Stimulated activated CD4-positive, alpha-beta T cell treated with anti-CD3 and anti-CD28 coated beads, Interleukin-12 subunit alpha, Interleukin-12 subunit beta, amount 100 ng/mL, for 48 hours (primary cell): Measurements from ENCODE around the gene WNT6.

Experiments used
- DNase-seq, 3 donors: peaks; one replicate each; pipeline ENCODE4 v3.0.0-alpha.2; 2020; ENCODE audit warnings: low read depth in 2 of 3, low spot score in 1 of 3

The WNT6 gene

DNA sequence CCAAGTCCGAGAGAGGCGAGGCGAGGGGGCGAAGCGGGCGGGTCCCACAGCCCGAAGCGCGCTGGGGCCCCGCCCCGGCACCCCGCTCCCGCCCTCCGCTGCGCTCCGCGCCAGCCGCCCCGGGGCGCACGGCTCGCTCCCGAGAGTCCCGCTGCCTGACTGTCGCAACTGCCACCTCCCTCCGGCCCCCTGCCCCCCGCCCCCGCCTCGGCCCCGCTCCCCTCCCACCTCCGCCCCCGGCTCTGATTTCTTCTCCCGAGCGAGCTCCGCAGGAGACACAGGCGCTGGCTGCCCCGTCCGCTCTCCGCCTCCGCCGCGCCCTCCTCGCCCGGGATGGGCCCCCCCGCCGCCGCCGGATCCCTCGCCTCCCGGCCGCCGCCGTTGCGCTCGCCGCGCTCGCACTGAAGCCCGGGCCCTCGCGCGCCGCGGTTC lies at the start of gene WNT6:
WNT6 (plus strand) TSS at position 250 of the 432 bp plus-strand sequence. CDS start 233 bp downstream, outside the sequence.
- DNase-seq, result no peak

DNA sequence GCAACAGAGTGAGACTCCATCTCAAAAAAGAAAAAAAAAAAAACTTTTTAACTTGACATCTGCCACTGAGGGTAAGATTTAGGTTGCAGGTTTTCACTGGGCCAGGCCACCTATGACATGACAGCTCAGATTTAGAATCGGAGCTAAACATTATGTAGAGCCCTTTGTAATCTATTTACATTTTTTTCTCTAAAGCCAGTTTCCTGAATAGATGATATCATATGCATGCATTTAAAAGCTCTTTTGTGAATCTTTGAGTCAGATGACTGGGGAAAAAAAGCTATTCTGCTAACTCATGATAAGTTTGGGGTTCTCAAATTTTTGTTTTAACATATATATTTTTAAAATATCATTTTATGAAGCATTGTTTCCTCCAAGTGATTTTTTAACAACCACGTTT lies 49.3 kb upstream of the WNT6 start:
- DNase-seq, result no peak

DNA sequence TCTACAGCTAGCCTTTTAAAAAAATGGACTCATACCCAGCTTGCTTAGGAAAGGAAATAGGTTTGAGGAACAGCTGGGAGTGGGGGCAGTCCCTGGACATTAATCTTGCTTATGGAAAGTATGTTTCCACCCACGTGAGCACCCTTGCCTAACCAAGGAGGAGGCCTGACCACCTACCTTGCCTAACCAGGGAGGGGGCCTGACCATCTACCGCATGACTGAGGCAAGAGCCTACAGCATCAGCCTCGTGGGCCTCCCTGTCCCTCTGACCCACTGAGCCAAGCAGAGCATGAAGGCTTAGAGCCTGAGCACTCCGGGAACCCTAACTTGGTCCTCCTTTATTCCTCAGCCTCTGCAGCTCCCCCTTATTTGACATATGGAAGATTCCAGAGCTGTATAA lies 48.2 kb upstream of the WNT6 start:
- no peak for DNase-seq

DNA sequence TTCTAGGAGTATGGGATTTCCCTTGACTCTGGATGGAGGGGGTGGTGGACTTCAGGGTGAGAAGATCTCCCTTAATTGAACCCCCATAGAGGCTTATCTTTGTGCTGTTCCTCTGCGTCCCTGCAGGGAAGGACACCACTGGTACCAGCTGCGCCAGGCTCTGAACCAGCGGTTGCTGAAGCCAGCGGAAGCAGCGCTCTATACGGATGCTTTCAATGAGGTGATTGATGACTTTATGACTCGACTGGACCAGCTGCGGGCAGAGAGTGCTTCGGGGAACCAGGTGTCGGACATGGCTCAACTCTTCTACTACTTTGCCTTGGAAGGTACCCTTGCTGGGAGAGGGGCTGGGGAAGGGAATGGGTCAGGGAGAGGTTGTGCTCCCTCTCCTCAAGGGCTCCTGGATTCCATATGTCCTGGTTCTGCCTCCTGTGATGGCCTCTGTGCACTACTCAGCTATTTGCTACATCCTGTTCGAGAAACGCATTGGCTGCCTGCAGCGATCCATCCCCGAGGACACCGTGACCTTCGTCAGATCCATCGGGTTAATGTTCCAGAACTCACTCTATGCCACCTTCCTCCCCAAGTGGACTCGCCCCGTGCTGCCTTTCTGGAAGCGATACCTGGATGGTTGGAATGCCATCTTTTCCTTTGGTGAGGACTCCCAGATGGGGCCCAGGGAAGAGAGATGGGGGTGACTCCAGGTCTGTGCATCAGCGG lies 47.3 kb upstream of the WNT6 start:
- DNase-seq, result no peak

DNA sequence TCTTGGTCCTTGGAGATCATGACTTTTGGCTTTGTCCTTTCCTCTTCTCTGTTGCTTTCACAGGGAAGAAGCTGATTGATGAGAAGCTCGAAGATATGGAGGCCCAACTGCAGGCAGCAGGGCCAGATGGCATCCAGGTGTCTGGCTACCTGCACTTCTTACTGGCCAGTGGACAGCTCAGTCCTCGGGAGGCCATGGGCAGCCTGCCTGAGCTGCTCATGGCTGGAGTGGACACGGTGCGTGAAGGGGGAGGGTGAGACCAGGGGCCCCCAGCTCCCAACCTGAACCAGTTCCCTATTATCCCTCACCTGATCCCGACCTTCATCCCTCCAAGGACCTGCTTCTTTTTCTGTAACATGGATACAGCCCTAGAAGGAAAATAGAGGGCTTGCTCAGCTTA lies 46.7 kb upstream of the WNT6 start:
- DNase-seq, result no peak

DNA sequence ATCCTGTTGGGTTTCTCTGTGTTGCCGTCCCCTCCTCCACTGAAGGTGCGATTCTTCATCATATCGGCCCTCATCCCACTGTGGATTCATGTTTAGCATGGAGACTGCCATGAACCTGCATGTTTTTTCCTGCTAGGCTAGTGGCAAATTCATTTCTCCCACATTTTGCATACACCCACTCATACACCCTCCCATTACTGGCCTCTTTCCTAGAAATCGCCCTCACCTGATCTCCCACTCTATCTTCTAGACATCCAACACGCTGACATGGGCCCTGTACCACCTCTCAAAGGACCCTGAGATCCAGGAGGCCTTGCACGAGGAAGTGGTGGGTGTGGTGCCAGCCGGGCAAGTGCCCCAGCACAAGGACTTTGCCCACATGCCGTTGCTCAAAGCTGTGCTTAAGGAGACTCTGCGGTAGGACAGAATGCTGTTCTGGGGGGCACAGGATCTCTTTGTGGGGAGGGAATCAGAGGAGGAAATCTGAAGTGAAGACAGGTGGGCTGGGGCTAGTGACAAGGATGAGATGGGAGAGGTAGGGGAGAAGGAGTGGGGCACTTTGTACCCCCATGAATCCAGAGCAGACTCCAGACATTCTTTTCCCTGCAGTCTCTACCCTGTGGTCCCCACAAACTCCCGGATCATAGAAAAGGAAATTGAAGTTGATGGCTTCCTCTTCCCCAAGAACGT lies 45.7 kb upstream of the WNT6 start:
- DNase-seq, result no peak

DNA sequence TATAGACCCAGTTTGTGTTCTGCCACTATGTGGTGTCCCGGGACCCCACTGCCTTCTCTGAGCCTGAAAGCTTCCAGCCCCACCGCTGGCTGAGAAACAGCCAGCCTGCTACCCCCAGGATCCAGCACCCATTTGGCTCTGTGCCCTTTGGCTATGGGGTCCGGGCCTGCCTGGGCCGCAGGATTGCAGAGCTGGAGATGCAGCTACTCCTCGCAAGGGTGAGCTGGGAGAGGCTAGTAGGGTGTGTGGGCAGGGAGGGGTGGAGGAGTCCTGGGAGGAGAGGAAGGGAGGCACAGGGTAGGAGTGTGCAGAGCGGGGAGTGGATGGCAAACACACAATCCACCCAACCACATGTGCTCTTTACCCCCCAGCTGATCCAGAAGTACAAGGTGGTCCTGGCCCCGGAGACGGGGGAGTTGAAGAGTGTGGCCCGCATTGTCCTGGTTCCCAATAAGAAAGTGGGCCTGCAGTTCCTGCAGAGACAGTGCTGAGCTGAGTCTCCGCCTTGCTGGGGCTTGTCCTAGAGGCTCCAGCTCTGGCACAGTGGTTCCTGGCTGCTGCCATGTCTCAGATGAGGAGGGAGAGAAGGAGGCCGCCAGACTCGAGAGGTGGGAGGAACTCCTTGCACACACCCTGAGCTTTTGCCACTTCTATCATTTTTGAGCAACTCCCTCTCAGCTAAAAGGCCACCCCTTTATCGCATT lies 44.9 kb upstream of the WNT6 start:
- DNase-seq, result no peak

DNA sequence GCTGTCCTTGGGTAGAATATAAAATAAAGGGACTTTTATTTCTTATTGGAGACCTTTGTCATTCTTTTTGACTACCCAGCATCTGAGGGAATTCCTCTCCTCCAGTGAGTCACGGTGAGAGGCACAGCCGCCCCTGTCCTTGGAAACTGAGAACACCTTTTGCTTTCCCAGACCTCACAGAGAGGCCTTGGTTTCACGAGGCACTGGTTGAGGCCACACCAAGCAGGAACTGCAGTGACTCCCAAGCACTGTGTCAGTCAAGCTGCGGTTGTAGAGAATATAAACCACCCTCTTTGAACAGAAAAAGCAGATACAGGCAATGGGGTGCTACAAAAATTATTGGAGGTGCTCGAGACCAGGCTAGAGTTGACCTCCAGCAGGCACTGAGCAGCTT lies 44.4 kb upstream of the WNT6 start:
- DNase-seq, result no peak

DNA sequence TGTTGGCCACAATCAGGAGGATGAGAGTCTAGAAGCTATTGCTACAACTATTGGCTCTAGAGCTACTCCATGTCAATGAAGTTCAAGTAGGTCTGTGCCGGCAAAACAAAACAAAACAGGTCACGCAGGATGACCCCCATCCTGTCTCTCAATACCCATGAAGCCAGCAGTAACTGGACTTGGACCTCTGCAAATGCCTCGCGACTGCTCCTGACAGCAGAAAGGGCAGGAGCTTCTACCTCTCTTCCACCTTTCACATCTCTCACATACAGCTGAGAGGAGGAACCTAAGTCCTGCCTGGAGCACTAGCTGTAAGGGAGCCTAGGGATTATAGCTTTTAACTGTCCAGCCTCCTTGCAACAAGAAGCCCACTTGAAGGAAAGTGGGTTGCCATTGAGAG lies 44.0 kb upstream of the WNT6 start:
- no peak for DNase-seq

DNA sequence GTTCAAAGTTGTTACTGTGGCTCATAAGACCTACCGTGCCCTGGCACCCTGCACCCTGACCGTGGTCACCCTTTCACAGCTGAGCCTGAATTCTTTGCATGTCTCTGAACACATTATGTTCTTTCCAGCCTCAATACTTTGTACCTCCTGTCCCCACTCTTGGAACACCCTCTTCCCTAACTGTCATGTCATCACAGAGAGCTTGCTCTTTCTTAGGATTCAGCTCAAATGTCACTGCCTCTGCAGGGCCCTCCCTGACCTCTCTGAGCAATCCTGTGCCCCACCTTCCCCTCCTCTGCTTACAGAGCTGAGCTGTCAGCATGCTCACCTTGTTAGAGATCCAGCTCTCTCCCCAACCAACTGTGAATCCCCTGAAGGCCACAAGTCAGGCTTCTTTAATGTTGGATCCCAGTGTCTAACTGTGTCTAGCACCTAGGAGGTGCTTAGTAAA lies 43.0 kb upstream of the WNT6 start:
- DNase-seq, result no peak

DNA sequence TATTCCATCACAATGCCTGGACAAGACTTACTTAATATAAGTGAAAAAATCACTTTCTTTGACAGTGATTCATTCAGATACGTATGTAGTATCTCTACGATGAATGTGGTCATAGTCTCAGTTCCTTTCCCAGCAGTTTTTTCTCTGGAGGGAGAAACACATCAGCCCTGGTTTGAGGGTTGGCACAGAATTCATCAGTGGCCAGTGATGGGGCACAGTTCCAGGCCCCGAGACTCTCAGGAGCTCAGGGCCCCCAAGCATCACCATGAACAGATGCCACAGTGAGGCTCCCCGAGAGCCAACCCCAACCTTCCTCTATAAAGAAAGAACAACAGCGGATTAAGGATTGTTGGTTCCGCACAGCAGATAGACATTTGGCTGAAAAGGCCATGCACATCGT lies 40.5 kb upstream of the WNT6 start:
- DNase-seq, result no peak

DNA sequence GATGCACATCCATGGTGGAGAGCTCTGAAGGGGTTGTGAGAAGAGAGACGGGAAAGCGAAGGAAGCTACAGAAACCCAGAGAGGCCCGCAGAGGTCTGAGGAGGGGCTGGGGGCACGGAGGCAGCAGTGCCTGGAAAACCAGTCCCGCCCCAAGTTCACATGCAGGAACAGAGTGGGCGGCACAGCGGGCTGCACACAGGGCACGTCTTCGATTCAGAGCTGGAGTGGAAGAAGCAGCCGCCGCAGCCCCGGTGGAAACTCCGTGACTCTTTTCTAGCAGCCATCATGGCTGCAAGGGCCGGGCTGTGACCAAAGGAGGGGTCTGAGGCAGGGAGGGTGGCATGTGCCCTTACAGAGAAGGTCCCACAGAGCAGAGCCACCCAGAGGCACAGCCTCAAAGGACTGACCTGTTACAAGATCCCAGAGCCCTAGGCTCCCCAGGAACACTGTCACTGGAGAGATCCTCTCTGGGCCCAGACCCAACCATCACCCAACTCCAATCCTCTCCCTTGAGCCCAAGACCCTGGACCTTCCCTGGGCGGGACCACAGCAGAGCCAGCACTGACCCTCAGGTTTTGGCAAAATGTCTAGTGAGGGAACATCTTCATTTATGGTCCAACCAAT lies 38.7 kb upstream of the WNT6 start:
- no peak for DNase-seq

DNA sequence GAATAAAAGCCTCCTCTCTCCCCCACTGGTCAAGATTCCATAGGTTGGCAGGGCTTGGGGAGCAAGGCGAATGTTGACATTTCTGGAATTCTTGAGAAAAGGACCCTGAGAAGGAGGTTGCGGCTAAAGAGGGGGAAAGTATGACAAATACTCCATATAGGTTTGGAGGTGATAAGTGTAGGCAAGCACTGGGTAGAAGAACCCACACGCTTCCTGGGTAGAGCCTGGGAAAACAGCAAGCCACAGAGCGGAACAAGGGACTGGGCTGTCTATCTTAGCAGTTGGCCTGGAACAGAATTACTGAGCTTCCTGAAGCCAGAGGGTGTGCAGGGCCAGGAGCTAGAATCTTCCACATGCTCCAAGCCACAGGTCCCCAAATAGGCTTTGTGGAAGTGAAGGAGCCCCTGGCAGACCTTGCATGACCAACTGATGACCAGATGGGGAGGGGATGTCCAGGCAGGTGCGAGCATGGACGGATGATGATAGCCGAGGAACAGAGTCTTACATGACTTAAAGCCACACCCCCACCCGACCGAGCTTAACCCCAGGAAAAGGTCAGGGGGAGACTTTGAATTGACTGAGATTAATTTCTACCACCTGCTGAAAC lies 37.9 kb upstream of the WNT6 start:
- no peak for DNase-seq

DNA sequence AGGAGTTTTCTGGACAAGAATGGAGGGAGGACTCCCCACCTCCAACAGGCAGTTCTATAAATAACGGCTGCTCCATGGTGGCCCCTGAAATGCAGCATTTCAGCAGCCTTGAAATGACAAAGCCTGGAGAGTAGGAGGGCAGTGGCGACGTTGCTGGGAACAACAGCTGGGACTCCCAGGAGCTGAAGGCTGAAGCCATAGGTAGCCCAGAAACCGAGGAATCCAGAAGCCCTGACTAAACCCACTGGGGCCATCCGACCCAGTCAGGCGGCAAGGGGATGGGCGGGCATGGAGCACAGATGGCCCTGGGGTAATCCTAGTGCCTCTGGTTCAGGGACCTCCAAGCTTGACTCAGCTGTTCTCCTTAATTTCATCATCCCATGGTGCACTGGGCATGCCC lies 37.0 kb upstream of the WNT6 start:
- DNase-seq, result no peak

DNA sequence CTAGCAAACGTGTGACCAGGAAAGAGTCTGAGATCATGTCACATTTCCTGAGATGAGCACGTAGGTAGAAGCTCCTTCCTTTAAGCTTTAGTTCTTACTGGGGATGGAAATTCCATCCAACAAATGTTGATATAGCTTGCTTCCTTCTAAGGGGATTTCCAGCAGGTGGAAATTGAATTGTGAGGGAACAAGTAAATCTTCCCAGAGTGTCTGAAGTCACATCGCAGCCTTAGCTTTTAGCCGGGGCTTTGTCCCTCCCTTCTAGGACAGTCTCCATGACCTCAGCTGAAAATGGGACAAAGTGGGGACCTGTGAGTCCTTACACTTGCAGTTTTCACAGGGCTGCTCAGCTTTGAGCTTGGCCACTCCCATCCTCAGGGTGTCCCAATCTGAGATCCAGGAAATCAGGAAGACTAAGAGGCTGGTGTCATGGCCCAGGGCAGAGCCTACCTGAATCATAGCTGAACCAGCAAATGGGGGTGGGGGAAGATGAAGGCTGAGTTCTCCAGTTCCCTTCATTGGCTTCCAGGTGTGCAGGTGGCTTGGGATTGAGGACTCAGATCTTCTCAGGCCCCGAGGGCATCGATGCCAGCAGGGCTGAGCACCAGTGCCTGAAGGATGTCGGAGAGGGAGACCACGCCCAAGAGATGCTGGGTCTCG lies 36.3 kb upstream of the WNT6 start:
- DNase-seq, result no peak

DNA sequence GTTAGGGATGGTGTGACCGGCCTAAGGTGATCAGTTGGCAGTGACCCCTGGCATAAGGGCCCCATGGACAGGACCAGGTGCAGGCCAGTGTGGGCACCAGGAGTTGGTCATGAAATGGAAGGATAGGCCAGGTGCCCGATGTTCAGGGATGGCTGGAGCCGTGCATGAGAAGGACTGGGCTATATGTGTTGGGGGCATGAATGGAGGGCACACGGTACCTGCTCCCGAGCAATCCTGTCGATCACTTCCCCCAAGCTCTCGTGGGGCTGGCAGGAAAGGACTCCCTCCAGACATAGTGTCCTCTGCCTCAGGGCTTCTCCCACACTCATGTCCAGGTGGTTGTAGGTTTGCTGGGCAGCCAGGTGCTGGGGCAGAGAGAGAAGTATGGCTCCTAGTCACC lies 35.6 kb upstream of the WNT6 start:
- DNase-seq, result no peak

DNA sequence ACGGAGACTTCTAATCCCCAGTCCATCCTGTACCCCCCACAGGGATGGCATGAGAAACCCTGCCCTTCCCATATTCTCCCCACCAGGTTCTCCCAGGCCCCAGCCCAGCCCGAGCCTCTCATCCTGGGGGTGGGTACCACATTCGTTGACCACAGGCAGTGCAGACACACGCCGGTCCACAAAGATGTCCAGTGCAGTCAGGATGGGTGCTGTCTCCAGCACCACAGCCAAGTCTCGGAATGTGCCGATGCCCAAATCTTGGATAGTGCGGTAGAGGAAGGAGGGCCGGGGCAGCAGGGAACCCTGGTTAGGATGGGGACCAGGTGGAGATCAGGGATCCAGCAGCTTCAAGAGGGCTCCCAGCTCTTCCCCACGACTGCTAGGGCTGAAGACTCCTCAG lies 32.8 kb upstream of the WNT6 start:
- no peak for DNase-seq

DNA sequence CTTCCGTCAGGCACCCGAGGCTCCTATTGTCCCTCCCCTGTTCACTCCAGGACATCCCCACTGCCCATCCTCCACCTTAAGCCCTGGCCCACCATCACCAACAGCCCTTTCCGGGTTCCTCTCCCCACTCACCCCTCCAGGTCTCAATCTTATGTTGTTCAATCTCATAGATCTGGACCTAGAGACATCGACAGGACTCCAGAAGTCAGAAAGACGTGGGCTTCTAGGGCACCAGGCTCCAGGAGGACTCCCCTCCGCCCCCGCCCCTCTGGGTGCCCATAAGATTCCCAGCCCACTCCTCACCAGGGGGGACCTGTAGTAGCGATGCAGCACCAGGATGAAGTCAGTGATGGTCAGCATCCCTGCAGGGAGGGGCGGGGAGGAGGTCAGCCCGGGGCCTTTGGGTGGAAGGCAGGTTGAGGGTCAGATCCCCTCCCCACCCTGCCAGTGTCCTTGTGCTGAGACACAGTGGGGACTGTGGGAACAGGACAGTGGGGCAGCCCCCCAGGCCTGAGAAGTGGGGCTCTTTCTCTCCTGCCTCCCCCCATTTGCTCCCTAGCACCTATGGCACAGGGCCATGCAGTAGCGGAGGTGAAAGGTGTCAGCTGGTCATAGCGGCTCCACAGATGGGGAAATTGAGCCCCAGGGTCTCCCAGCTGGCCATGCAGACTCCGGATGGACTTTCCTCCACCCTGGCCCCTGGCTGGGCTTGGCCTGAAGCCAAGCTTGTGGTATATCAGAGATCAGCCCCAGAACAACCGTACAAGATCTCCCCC lies 31.7 kb upstream of the WNT6 start:
- DNase-seq, result no peak

DNA sequence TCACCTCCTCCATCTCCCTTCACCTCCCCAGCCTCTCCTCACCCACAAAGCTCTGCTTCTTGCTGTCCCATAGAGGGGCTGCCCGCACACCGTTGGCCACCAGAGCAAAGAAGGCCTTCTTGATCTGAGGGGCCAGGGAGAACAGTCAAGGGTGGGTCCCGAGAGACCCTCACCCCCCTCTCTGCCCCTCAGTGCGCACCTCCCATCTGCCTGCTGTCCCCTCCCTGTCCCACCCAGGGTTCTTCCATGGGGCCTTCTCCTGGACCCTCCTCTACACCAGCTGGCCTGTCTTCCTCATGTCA lies 31.2 kb upstream of the WNT6 start:
- DNase-seq, result no peak

DNA sequence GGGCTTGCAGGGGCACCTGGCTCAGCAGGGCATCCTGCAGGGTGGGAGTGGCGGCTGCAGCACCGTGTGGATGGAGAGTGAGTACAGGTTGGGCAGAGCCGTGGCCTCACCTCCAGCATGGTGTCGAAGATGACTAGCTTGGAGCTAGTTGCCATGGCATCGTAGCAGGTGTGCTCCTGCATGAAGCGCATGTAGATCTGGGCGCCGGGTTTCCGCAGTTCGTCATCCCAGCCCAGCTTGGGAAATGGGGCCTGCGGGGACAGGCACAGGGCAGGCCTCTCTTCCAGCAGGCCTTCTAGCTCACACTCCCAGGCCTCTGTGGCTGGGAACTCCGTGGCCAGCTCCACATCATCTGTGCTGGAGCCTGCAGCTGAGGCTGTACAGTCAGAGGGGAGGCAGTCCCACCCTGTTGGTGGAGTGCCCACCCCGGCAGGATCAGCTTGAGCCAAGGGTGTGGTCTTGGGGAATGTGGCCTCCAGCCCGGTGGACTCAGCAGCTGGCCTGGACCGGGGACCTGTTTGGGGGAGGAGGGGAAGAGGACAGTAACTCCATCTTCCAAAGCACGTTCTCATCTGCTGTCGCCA lies 29.6 kb upstream of the WNT6 start:
- no peak for DNase-seq
